ENCODE measurements around the gene PARD6A. TPM values are rescaled to one million over a fixed set of nuclear protein-coding genes. Genes with fewer than 3 reads are reported as not detected.

The PARD6A gene
- total and polyA plus RNA-seq, 2 of the 13 experiments (the other 11 are each of a cell fraction or from before 2014, with no cell fraction given), result 3.5 to 4.3 TPM

DNA sequence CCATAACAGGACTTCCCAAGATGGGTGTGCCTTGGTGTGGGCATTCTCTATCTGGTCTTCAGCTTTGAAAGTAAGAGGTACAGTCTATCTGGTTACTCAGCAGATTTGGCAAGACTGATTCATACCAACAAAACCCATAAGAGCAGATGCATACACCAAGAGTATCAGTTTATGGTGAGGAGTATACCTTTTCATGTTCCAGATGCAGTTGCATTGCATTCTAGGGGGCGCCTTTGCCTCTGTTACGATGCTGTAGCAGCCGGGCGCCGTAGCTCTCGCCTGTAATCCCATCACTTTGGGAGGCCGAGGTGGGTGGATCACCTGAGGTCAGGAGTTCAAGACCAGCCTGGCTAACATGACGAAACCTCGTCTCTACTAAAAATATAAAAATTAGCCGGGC, 47.0 kb upstream of the PARD6A start (continued):
- peak; percentile 13; the same call in 1 of the 2 replicates for TF ChIP-seq STAG1 (CRISPR knock-in tag; IDR thresholded peaks at IDR 0.05)

DNA sequence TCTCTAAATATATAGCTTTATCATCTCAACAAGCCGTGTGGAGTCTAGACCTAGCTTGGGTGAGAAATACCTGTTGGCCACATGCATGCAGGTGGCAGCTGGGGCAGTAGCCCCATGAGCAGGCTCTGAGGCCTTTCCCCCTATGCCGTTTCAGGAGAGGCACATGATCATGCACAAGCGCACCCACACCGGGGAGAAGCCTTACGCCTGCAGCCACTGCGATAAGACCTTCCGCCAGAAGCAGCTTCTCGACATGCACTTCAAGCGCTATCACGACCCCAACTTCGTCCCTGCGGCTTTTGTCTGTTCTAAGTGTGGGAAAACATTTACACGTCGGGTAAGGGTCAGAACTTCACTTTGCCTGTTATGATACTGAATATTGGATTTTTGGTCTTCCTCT, 32.5 kb upstream of the PARD6A start:
- Histone ChIP-seq H3K4me3 (replicated peaks in 1 of 3; ENCODE audit: insufficient read depth in 1 of 3, low read depth in 2 of 3, low read length in 3 of 3) (no peak overlapping the region), H3K9me3 (ENCODE audit: low read length) (no peaks in the 10 kb centered on the region), H3K27ac (ENCODE audit: extremely low read length, insufficient read depth, low read length) (no peak overlapping the region), H3K4me1 (ENCODE audit: insufficient read depth, low read length) (peaks cover 17% of the 10 kb centered on the region), H3K36me3 (replicated peaks in 1 of 2; ENCODE audit: control insufficient read depth in 1 of 2, insufficient read depth in 2 of 2, low read length in 2 of 2) (peaks cover 35 to 82% of the 10 kb centered on the region in 2 experiments), H3K9ac (ENCODE audit: insufficient read depth, low read depth, low read length) (no peak overlapping the region), H3K27me3 (ENCODE audit: control insufficient read depth in 1 of 2, insufficient read depth in 2 of 2, low read length in 2 of 2) (no peaks in the 10 kb centered on the region), H2AFZ (ENCODE audit: low read length) (no peak overlapping the region), H4K20me1 (ENCODE audit: insufficient read depth, low read length) (no peaks in the 10 kb centered on the region; the same call in 1 of the 2 replicates), H3K4me2 (ENCODE audit: low read depth, low read length) (no peak overlapping the region), H3K79me2 (ENCODE audit: insufficient read depth, low read length) (no peaks in the 10 kb centered on the region)
- DNase-seq (ENCODE audit: low spot score), result no peak
- no TSS peak for BruUV-seq (replicated peaks)
- in situ Hi-C loops (cut with HindIII; ENCODE audit: extremely low pct_ligation_motif_present, low pct_unique_long_range_greater_than_20kb) (no loop called here), intact Hi-C loops (cut with micrococcal nuclease; ENCODE audit: unreplicated experiment) (no loop called here)
- WGBS (ENCODE audit: low lambda C conversion rate), result 98% methylated on average over 13 of the region's 14 CpGs
- no peak for FAIRE-seq
- ChIA-PET POLR2A (interaction anchor here (0.8 kb wide), 1 partner anchor 65 kb away, joined by 3 read pairs; no protein-coding TSS in a partner anchor), CTCF (ENCODE audit: low intra/inter-chr PET ratio, low total read pairs) (no interaction called here)
- TF ChIP-seq ZNF343 (CRISPR knock-in tag; IDR thresholded peaks at IDR 0.05) (no peak), ZNF362 (CRISPR knock-in tag; IDR thresholded peaks at IDR 0.05; ENCODE audit: borderline replicate concordance) (no peak), HOXD1 (CRISPR knock-in tag; IDR thresholded peaks at IDR 0.05) (no peak), ATF4 (CRISPR knock-in tag; IDR thresholded peaks at IDR 0.05) (no peak), SRF (IDR thresholded peaks at IDR 0.05; ENCODE audit: low read depth, low read length) (no peak), ZNF678 (CRISPR knock-in tag; IDR thresholded peaks at IDR 0.05) (no peak), NKX3-1 (CRISPR knock-in tag; IDR thresholded peaks at IDR 0.05) (no peak)
- TF ChIP-seq, protein P1, sequence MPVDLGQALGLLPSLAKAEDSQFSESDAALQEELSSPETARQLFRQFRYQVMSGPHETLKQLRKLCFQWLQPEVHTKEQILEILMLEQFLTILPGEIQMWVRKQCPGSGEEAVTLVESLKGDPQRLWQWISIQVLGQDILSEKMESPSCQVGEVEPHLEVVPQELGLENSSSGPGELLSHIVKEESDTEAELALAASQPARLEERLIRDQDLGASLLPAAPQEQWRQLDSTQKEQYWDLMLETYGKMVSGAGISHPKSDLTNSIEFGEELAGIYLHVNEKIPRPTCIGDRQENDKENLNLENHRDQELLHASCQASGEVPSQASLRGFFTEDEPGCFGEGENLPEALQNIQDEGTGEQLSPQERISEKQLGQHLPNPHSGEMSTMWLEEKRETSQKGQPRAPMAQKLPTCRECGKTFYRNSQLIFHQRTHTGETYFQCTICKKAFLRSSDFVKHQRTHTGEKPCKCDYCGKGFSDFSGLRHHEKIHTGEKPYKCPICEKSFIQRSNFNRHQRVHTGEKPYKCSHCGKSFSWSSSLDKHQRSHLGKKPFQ (CRISPR knock-in tag; IDR thresholded peaks at IDR 0.05; ENCODE audit: insufficient replicate concordance), result no peak
- TF ChIP-seq, protein P2, sequence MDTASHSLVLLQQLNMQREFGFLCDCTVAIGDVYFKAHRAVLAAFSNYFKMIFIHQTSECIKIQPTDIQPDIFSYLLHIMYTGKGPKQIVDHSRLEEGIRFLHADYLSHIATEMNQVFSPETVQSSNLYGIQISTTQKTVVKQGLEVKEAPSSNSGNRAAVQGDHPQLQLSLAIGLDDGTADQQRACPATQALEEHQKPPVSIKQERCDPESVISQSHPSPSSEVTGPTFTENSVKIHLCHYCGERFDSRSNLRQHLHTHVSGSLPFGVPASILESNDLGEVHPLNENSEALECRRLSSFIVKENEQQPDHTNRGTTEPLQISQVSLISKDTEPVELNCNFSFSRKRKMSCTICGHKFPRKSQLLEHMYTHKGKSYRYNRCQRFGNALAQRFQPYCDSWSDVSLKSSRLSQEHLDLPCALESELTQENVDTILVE (CRISPR knock-in tag; IDR thresholded peaks at IDR 0.05), result no peak
- no peak for ATAC-seq

All from HepG2 (cell line).